ENCODE data around the gene BPNT1. TPM values are rescaled to one million over a fixed set of nuclear protein-coding genes. Genes with fewer than 3 reads are reported as not detected.

Gene BPNT1
- total and polyA plus RNA-seq, 2 of the 13 experiments (the other 11 are each of a cell fraction or from before 2014, with no cell fraction given), result 35.2 to 43.9 TPM

- TF ChIP-seq, protein P1, sequence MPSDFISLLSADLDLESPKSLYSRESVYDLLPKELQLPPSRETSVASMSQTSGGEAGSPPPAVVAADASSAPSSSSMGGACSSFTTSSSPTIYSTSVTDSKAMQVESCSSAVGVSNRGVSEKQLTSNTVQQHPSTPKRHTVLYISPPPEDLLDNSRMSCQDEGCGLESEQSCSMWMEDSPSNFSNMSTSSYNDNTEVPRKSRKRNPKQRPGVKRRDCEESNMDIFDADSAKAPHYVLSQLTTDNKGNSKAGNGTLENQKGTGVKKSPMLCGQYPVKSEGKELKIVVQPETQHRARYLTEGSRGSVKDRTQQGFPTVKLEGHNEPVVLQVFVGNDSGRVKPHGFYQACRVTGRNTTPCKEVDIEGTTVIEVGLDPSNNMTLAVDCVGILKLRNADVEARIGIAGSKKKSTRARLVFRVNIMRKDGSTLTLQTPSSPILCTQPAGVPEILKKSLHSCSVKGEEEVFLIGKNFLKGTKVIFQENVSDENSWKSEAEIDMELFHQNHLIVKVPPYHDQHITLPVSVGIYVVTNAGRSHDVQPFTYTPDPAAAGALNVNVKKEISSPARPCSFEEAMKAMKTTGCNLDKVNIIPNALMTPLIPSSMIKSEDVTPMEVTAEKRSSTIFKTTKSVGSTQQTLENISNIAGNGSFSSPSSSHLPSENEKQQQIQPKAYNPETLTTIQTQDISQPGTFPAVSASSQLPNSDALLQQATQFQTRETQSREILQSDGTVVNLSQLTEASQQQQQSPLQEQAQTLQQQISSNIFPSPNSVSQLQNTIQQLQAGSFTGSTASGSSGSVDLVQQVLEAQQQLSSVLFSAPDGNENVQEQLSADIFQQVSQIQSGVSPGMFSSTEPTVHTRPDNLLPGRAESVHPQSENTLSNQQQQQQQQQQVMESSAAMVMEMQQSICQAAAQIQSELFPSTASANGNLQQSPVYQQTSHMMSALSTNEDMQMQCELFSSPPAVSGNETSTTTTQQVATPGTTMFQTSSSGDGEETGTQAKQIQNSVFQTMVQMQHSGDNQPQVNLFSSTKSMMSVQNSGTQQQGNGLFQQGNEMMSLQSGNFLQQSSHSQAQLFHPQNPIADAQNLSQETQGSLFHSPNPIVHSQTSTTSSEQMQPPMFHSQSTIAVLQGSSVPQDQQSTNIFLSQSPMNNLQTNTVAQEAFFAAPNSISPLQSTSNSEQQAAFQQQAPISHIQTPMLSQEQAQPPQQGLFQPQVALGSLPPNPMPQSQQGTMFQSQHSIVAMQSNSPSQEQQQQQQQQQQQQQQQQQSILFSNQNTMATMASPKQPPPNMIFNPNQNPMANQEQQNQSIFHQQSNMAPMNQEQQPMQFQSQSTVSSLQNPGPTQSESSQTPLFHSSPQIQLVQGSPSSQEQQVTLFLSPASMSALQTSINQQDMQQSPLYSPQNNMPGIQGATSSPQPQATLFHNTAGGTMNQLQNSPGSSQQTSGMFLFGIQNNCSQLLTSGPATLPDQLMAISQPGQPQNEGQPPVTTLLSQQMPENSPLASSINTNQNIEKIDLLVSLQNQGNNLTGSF (CRISPR knock-in tag; IDR thresholded peaks at IDR 0.05), result peak; percentile 84; the same call in 1 of the 2 replicates
- TF ChIP-seq ZNF367 (CRISPR knock-in tag; IDR thresholded peaks at IDR 0.05; ENCODE audit: borderline replicate concordance), result no peak
- TF ChIP-seq ATRX (CRISPR knock-in tag; IDR thresholded peaks at IDR 0.05; ENCODE audit: borderline replicate concordance), result no peak
- TF ChIP-seq ZNF484 (CRISPR knock-in tag; IDR thresholded peaks at IDR 0.05; ENCODE audit: borderline replicate concordance, low read depth), result no peak
- 0 out of 2 replicates have a peak, but pooled peaks have one; percentile 68 for TF ChIP-seq ZNF615 (CRISPR knock-in tag; IDR thresholded peaks at IDR 0.05; ENCODE audit: borderline replicate concordance)
- TF ChIP-seq, protein P2, sequence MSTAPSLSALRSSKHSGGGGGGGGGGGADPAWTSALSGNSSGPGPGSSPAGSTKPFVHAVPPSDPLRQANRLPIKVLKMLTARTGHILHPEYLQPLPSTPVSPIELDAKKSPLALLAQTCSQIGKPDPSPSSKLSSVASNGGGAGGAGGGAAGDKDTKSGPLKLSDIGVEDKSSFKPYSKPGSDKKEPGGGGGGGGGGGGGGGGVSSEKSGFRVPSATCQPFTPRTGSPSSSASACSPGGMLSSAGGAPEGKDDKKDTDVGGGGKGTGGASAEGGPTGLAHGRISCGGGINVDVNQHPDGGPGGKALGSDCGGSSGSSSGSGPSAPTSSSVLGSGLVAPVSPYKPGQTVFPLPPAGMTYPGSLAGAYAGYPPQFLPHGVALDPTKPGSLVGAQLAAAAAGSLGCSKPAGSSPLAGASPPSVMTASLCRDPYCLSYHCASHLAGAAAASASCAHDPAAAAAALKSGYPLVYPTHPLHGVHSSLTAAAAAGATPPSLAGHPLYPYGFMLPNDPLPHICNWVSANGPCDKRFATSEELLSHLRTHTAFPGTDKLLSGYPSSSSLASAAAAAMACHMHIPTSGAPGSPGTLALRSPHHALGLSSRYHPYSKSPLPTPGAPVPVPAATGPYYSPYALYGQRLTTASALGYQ (CRISPR knock-in tag; IDR thresholded peaks at IDR 0.05), result peak; percentile 44; the same call in 1 of the 2 replicates
- no peak for TF ChIP-seq ZNF781 (CRISPR knock-in tag; IDR thresholded peaks at IDR 0.05; ENCODE audit: borderline replicate concordance, not compliant biosample characterization)
- TF ChIP-seq, protein P3, sequence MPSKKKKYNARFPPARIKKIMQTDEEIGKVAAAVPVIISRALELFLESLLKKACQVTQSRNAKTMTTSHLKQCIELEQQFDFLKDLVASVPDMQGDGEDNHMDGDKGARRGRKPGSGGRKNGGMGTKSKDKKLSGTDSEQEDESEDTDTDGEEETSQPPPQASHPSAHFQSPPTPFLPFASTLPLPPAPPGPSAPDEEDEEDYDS (CRISPR knock-in tag; IDR thresholded peaks at IDR 0.05), result no peak; the same call in 1 of the 2 replicates
- peak; percentile 91 for TF ChIP-seq DNMT1 (CRISPR knock-in tag; IDR thresholded peaks at IDR 0.05)
- peak; percentile 63 for TF ChIP-seq ZNF883 (CRISPR knock-in tag; IDR thresholded peaks at IDR 0.05; ENCODE audit: not compliant biosample characterization)
- TF ChIP-seq ZNF567 (CRISPR knock-in tag; IDR thresholded peaks at IDR 0.05; ENCODE audit: borderline replicate concordance), result peak; percentile 19; the same call in 1 of the 2 replicates
- no peak for TF ChIP-seq MATR3 (CRISPR knock-in tag; IDR thresholded peaks at IDR 0.05)
- no peak for TF ChIP-seq GATA4 (IDR thresholded peaks at IDR 0.05; ENCODE audit: borderline replicate concordance, low read depth)
- TF ChIP-seq SALL1 (CRISPR knock-in tag; IDR thresholded peaks at IDR 0.05), result peak; percentile 55; the same call in 1 of the 2 replicates
- no peak for TF ChIP-seq ZNF672 (CRISPR knock-in tag; IDR thresholded peaks at IDR 0.05)
- TF ChIP-seq SMARCC2 (IDR thresholded peaks at IDR 0.05), result no peak
- no peak for TF ChIP-seq ZNF513 (CRISPR knock-in tag; conservative IDR thresholded peaks at IDR 0.05)
Observed at GRCh38 chr1:220094016-220094911, 4.7 kb upstream of the BPNT1 start, which contains the start of gene IARS2 (continued).

All from HepG2 (cell line).